Activated T-helper 2 cell treated with anti-CD3 and anti-CD28 coated beads, Interferon-gamma antibody, Interleukin-2, Interleukin-4, amounts not matched to agents 10 μg/mL and 5 μg/mL and 100 μg/mL, durations not matched to agents 14 hours and 24 hours and 36 hours (primary cell): ENCODE data around the gene RGCC. TPM values are rescaled to one million over a fixed set of nuclear protein-coding genes. Genes with fewer than 3 reads are reported as not detected.

Experiments
- DNase-seq: peaks from one replicate; pipeline ENCODE4 v3.0.0; 2021; ENCODE audit warnings: low spot score
- H3K27ac Mint-ChIP-seq: one replicate; pipeline ENCODE4 v1.8.0; 2021; ENCODE audit warnings: mixed read lengths
- H3K27me3 Mint-ChIP-seq: one replicate; pipeline ENCODE4 v1.8.0; 2021; ENCODE audit warnings: low read depth, mixed read lengths
- H3K36me3 Mint-ChIP-seq: one replicate; pipeline ENCODE4 v1.8.0; 2021; ENCODE audit warnings: low read depth, mixed read lengths
- H3K4me1 Mint-ChIP-seq: one replicate; pipeline ENCODE4 v1.8.0; 2021; ENCODE audit warnings: low read depth, mixed read lengths
- H3K4me3 Mint-ChIP-seq: one replicate; pipeline ENCODE4 v1.8.0; 2021; ENCODE audit warnings: low read depth, mild to moderate bottlenecking, moderate library complexity, mixed read lengths
- H3K9me3 Mint-ChIP-seq: one replicate; pipeline ENCODE4 v1.8.0; 2021; ENCODE audit warnings: mixed read lengths
- intact Hi-C: fragments of 100-400 bp; cut with micrococcal nuclease; formaldehyde crosslinking; loops from one replicate; pipeline ENCODE4 v1.15.1; 2023
- total RNA-seq: library from RNA; stranded (reverse); gene quantifications from 2 replicates; pipeline ENCODE4 v1.2.3, GENCODE V29; 2022

The RGCC gene
- total RNA-seq, 1 donor from 2014 or later: 79.3 TPM

DNA sequence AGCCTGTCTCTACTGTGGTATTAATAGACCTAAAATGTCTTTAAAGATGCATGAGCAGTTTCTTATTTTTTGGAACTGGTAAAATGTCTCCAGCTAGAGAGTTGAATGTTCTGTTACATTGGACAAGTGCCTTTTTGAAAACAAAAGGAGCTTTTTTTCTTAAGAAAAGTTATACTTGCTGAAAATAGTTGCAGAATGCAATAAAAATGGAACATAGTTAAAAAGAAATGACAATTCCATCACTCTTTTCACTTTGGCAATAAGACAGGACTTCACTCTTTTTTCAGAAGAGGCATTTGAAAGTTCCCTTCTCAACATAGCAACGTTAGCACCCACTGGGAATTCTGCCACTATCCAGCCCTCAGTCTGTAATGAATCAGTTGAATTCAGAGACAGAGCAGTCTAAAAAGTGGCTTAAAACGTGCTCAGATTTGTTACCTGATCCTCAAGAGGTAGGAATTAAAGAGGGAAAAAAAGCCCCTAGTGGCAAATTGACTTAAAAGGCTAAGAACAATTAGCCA is 10.1 kb downstream of the RGCC start:
- no peak for DNase-seq
- H3K4me1 Mint-ChIP-seq: peaks cover 57% of the 10 kb centered on the region
- H3K9me3 Mint-ChIP-seq: no peaks in the 10 kb centered on the region
- H3K27ac Mint-ChIP-seq: no peak overlapping the region
- H3K36me3 Mint-ChIP-seq: peaks cover 87% of the 10 kb centered on the region
- H3K27me3 Mint-ChIP-seq: no peaks in the 10 kb centered on the region
- H3K4me3 Mint-ChIP-seq: no peak overlapping the region
- intact Hi-C loops: loop anchor here (10.0 kb wide), 1 partner anchor 907 kb away; no protein-coding TSS in a partner anchor

DNA sequence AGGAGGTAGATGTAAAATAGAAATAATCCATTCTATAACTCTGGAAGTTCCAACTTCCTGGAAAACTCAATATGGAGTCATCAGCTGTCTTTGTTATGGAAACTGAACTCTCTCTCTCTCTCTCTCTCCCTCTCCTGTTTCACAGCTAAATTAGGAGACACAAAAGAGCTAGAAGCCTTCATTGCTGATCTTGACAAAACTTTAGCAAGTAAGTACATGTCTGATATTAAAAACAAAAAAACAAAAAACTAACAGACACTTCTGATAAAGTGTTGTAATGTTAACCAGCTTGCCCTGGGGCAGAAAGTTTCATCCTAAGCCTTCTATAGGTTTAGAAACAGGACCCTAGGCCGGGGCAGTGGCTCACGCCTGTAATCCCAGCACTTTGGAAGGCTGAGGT is 11.3 kb downstream of the RGCC start:
- Mint-ChIP-seq H3K4me3 (no peak overlapping the region), H3K27ac (no peak overlapping the region), H3K36me3 (peaks cover 87% of the 10 kb centered on the region), H3K27me3 (no peaks in the 10 kb centered on the region), H3K4me1 (peaks cover 46% of the 10 kb centered on the region), H3K9me3 (no peaks in the 10 kb centered on the region)
- no peak for DNase-seq
- intact Hi-C loops: loop anchor here (10.0 kb wide), 1 partner anchor 906 kb away; no protein-coding TSS in a partner anchor

- Mint-ChIP-seq H3K27me3 (no peaks in the 10 kb centered on the region), H3K4me3 (no peak overlapping the region), H3K36me3 (peaks cover 78% of the 10 kb centered on the region), H3K4me1 (peaks cover 31% of the 10 kb centered on the region), H3K9me3 (no peaks in the 10 kb centered on the region), H3K27ac (peak overlapping the region; percentile 44)
- intact Hi-C loops: no loop called here
- DNase-seq: no peak
These were observed 12.8 kb downstream of the RGCC start for GRCh38 chr13:41470196-41470595.

DNA sequence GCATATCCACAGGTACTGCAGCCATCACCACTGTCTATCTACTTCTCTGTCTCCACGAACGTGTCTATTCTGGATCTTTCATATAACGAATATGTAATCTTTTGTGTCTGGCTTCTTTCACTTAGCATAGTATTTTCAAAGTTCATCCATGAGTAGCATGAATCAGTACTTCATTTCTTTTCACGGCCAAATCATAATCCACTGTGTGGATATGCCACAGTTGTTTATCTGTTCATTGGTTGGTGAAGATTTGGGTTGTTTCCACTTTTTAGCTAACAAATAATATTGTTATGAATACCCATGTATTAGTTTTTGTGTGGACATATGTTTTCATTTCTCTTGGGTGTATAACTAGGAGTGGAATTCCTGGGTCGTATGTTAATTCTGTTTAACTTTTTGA is 14.4 kb downstream of the RGCC start:
- no peak overlapping the region for H3K4me3 Mint-ChIP-seq
- H3K9me3 Mint-ChIP-seq: peaks cover 4% of the 10 kb centered on the region
- no peak for DNase-seq
- H3K36me3 Mint-ChIP-seq: peaks cover 64% of the 10 kb centered on the region
- peaks cover 17% of the 10 kb centered on the region for H3K4me1 Mint-ChIP-seq
- H3K27ac Mint-ChIP-seq: no peak overlapping the region
- no peaks in the 10 kb centered on the region for H3K27me3 Mint-ChIP-seq
- intact Hi-C loops: no loop called here

GRCh38 chr13:41487222-41487621 is 29.9 kb downstream of the RGCC start:
- DNase-seq: no peak
- no peaks in the 10 kb centered on the region for H3K27me3 Mint-ChIP-seq
- H3K9me3 Mint-ChIP-seq: peaks cover 39% of the 10 kb centered on the region
- H3K4me3 Mint-ChIP-seq: no peak overlapping the region
- intact Hi-C loops: no loop called here
- H3K4me1 Mint-ChIP-seq: peaks cover 17% of the 10 kb centered on the region
- H3K27ac Mint-ChIP-seq: no peak overlapping the region
- no peaks in the 10 kb centered on the region for H3K36me3 Mint-ChIP-seq

DNA sequence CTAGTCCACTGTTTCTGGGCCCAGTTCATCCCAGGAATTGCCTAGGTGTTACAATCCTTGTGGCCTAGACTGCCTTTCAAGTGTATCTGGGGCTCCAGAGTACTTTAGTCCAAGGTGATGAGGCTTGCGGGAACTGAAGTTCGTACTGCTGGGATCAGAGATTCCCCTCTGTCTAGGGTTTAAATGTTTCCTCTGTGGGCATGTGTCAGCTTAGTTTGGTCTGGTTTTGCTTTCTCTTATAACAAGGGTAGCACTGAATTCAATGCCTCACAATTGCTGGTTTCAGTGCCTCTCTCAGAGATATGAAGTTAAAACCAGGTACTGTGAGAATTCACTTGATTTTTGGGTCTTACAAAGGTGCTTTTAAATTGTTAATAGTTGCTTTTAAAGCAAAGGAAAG is 30.8 kb downstream of the RGCC start:
- no peak overlapping the region for H3K27ac Mint-ChIP-seq
- no peak for DNase-seq
- H3K36me3 Mint-ChIP-seq: no peaks in the 10 kb centered on the region
- no peak overlapping the region for H3K4me3 Mint-ChIP-seq
- H3K4me1 Mint-ChIP-seq: peaks cover 26% of the 10 kb centered on the region
- H3K27me3 Mint-ChIP-seq: no peaks in the 10 kb centered on the region
- peaks cover 31% of the 10 kb centered on the region for H3K9me3 Mint-ChIP-seq
- intact Hi-C loops: no loop called here

- no peaks in the 10 kb centered on the region for H3K36me3 Mint-ChIP-seq
- H3K27me3 Mint-ChIP-seq: no peaks in the 10 kb centered on the region
- intact Hi-C loops: no loop called here
- H3K9me3 Mint-ChIP-seq: peaks cover 14% of the 10 kb centered on the region
- H3K27ac Mint-ChIP-seq: no peak overlapping the region
- H3K4me3 Mint-ChIP-seq: no peak overlapping the region
- peaks cover 33% of the 10 kb centered on the region for H3K4me1 Mint-ChIP-seq
- no peak for DNase-seq
These were observed 33.1 kb downstream of the RGCC start for GRCh38 chr13:41490371-41491015.

GRCh38 chr13:41491436-41491835 is 34.1 kb downstream of the RGCC start:
- Mint-ChIP-seq H3K4me1 (peaks cover 38% of the 10 kb centered on the region), H3K27ac (no peak overlapping the region), H3K27me3 (no peaks in the 10 kb centered on the region), H3K36me3 (no peaks in the 10 kb centered on the region), H3K9me3 (peaks cover 6% of the 10 kb centered on the region), H3K4me3 (no peak overlapping the region)
- intact Hi-C loops: no loop called here
- no peak for DNase-seq

- H3K4me1 Mint-ChIP-seq: peaks cover 47% of the 10 kb centered on the region
- H3K4me3 Mint-ChIP-seq: no peak overlapping the region
- peak overlapping the region; percentile 86 for H3K27ac Mint-ChIP-seq
- H3K36me3 Mint-ChIP-seq: no peaks in the 10 kb centered on the region
- intact Hi-C loops: loop anchor here (1.0 kb wide), 1 partner anchor 27 kb away; no protein-coding TSS in a partner anchor
- no peaks in the 10 kb centered on the region for H3K9me3 Mint-ChIP-seq
- no peaks in the 10 kb centered on the region for H3K27me3 Mint-ChIP-seq
- DNase-seq: no peak
These were observed 35.3 kb downstream of the RGCC start for GRCh38 chr13:41492432-41493260.

- no peaks in the 10 kb centered on the region for H3K36me3 Mint-ChIP-seq
- H3K4me3 Mint-ChIP-seq: no peak overlapping the region
- H3K27me3 Mint-ChIP-seq: no peaks in the 10 kb centered on the region
- no peak overlapping the region for H3K27ac Mint-ChIP-seq
- DNase-seq: no peak
- H3K9me3 Mint-ChIP-seq: no peaks in the 10 kb centered on the region
- H3K4me1 Mint-ChIP-seq: peaks cover 45% of the 10 kb centered on the region
- intact Hi-C loops: no loop called here
These were observed 36.9 kb downstream of the RGCC start for GRCh38 chr13:41494202-41494601.

GRCh38 chr13:41495044-41495443 is 37.7 kb downstream of the RGCC start:
- Mint-ChIP-seq H3K36me3 (no peaks in the 10 kb centered on the region), H3K27me3 (no peaks in the 10 kb centered on the region), H3K4me1 (peaks cover 50% of the 10 kb centered on the region), H3K4me3 (no peak overlapping the region), H3K27ac (no peak overlapping the region), H3K9me3 (no peaks in the 10 kb centered on the region)
- no peak for DNase-seq
- intact Hi-C loops: no loop called here

- H3K9me3 Mint-ChIP-seq: no peaks in the 10 kb centered on the region
- no peaks in the 10 kb centered on the region for H3K36me3 Mint-ChIP-seq
- peaks cover 62% of the 10 kb centered on the region for H3K4me1 Mint-ChIP-seq
- H3K4me3 Mint-ChIP-seq: no peak overlapping the region
- DNase-seq: no peak
- intact Hi-C loops: no loop called here
- no peaks in the 10 kb centered on the region for H3K27me3 Mint-ChIP-seq
- H3K27ac Mint-ChIP-seq: no peak overlapping the region
These were observed 39.3 kb downstream of the RGCC start for GRCh38 chr13:41496420-41497234.
